Activated naive CD8-positive, alpha-beta T cell treated with anti-CD3 and anti-CD28 coated beads, Interleukin-2, amount 50 U/mL, for 16 hours (primary cell): ENCODE results near the gene ATP2A3.

Experiments
- DNase-seq: peaks from one replicate; pipeline ENCODE4 v3.0.0-alpha.2; 2020; ENCODE audit warnings: low read depth, low spot score

Gene ATP2A3

GRCh38 chr17:3912827-3913226 lies 51.4 kb downstream of the ATP2A3 start:
- no peak for DNase-seq

- DNase-seq: peak; percentile 35
These were observed 52.8 kb downstream of the ATP2A3 start for GRCh38 chr17:3911271-3912053.

GRCh38 chr17:3910420-3911270 lies 53.6 kb downstream of the ATP2A3 start:
- DNase-seq: no peak

- no peak for DNase-seq
These were observed 55.0 kb downstream of the ATP2A3 start for GRCh38 chr17:3909257-3909656.

GRCh38 chr17:3907483-3908216 lies 56.6 kb downstream of the ATP2A3 start:
- DNase-seq: no peak

- DNase-seq: no peak
These were observed 57.4 kb downstream of the ATP2A3 start for GRCh38 chr17:3906881-3907280.

- no peak for DNase-seq
These were observed 59.2 kb downstream of the ATP2A3 start for GRCh38 chr17:3905017-3905520.

GRCh38 chr17:3904501-3904900 lies 59.7 kb downstream of the ATP2A3 start:
- no peak for DNase-seq

- DNase-seq: no peak
These were observed 60.4 kb downstream of the ATP2A3 start for GRCh38 chr17:3903881-3904290.

GRCh38 chr17:3903051-3903825 lies 61.0 kb downstream of the ATP2A3 start:
- DNase-seq: no peak

- no peak for DNase-seq
These were observed 63.6 kb downstream of the ATP2A3 start for GRCh38 chr17:3900646-3901045.

- no peak for DNase-seq
These were observed 66.5 kb downstream of the ATP2A3 start for GRCh38 chr17:3897731-3898130.

- no peak for DNase-seq
These were observed 67.3 kb downstream of the ATP2A3 start for GRCh38 chr17:3896968-3897235.

- no peak for DNase-seq
These were observed 67.9 kb downstream of the ATP2A3 start for GRCh38 chr17:3896108-3896967.

GRCh38 chr17:3895354-3895753 lies 68.9 kb downstream of the ATP2A3 start:
- no peak for DNase-seq

- DNase-seq: no peak
These were observed 69.3 kb downstream of the ATP2A3 start for GRCh38 chr17:3894911-3895343.

- DNase-seq: no peak
These were observed 70.0 kb downstream of the ATP2A3 start for GRCh38 chr17:3894188-3894587.

- DNase-seq: no peak
These were observed 70.5 kb downstream of the ATP2A3 start for GRCh38 chr17:3893720-3894116.

GRCh38 chr17:3893003-3893719 lies 71.1 kb downstream of the ATP2A3 start, which contains the start of gene CAMKK1:
Gene CAMKK1 (minus strand): TSS chr17:3893053. CDS start chr17:3885687, 7,366 bp downstream.
- DNase-seq: peak; percentile 75
